HepG2 (cell line): Measurements from ENCODE around the gene BCAS3. TPM values are rescaled to one million over a fixed set of nuclear protein-coding genes. Genes with fewer than 3 reads are reported as not detected.

Experiments
- ATAD3A ChIP-seq: sonication (generic); formaldehyde crosslinking; IDR thresholded peaks from 2 replicates; pipeline ENCODE4 v1.4.0; 2020; ENCODE audit warnings: missing genetic modification reagents
- GABPB1 ChIP-seq: IDR thresholded peaks from 2 replicates; pipeline ENCODE4 v1.6.1; 2016; ENCODE audit warnings: mild to moderate bottlenecking, missing genetic modification reagents, moderate library complexity, missing compliant biosample characterization
- GATA4 ChIP-seq: sonication (generic); IDR thresholded peaks from 2 replicates; pipeline ENCODE4 v1.6.1; 2016; ENCODE audit warnings: antibody characterized with exemption, low read depth, borderline replicate concordance
- PPARG ChIP-seq: conservative IDR thresholded peaks from 2 replicates; pipeline ENCODE4 v1.6.1; 2016; ENCODE audit warnings: missing biosample characterization, missing genetic modification reagents
- SALL1 ChIP-seq: sonication (generic); formaldehyde crosslinking; IDR thresholded peaks from 2 replicates; pipeline ENCODE4 v1.8.0; 2022; ENCODE audit warnings: mild to moderate bottlenecking, missing genetic modification reagents
- TBX3 ChIP-seq: fragments of 450-650 bp; IDR thresholded peaks from 2 replicates; pipeline ENCODE4 v1.6.1; 2017; ENCODE audit warnings: antibody characterized with exemption, mild to moderate bottlenecking, inconsistent platforms, borderline replicate concordance
- TEAD3 ChIP-seq: optimal IDR thresholded peaks from 2 replicates; pipeline ENCODE3; 2016; ENCODE audit warnings: borderline replicate concordance
- ZNF12 ChIP-seq: sonication (generic); formaldehyde crosslinking; IDR thresholded peaks from 2 replicates; pipeline ENCODE4 v1.5.0; 2020; ENCODE audit warnings: missing genetic modification reagents
- ZNF230 ChIP-seq: sonication (generic); formaldehyde crosslinking; IDR thresholded peaks from 2 replicates; pipeline ENCODE4 v1.4.0; 2020; ENCODE audit warnings: mild to moderate bottlenecking, missing genetic modification reagents
- ZNF34 ChIP-seq: sonication (generic); formaldehyde crosslinking; IDR thresholded peaks from 2 replicates; pipeline ENCODE4 v1.4.0; 2020; ENCODE audit warnings: mild to moderate bottlenecking, missing genetic modification reagents, borderline replicate concordance
- ZNF567 ChIP-seq: sonication (generic); formaldehyde crosslinking; IDR thresholded peaks from 2 replicates; pipeline ENCODE4 v1.8.1; 2023; ENCODE audit warnings: mild to moderate bottlenecking, missing genetic modification reagents, borderline replicate concordance
- ZNF589 ChIP-seq: sonication (generic); formaldehyde crosslinking; conservative IDR thresholded peaks from 2 replicates; pipeline ENCODE4 v1.8.0; 2022; ENCODE audit warnings: mild to moderate bottlenecking, moderate library complexity, missing genetic modification reagents
- polyA plus RNA-seq, 8 experiments: library from polyadenylated mRNA; depleted of rRNA in 3 of 8; stranded (reverse) in 7 of 8; unstranded in 1 of 8; fragments of >200 nt; fragmentation: Illumina TruSeq in 4 of 8; extraction: Trizol in 4 of 8; gene quantifications; 2 replicates each; pipeline versions ENCODE4 v1.2.1 to v1.2.3, GENCODE V29; 2011 to 2016; ENCODE audit warnings: low read depth in 4 of 8, missing spikeins in 1 of 8, mixed read lengths in 1 of 8; ENCODE audit not compliant: insufficient read depth in 1 of 8
- total RNA-seq, 5 experiments: library from RNA; depleted of rRNA; stranded (reverse); fragments of >200 nt; fragmentation: Illumina TruSeq; extraction: Trizol; gene quantifications; 2 replicates each; pipeline ENCODE4 v1.2.3, GENCODE V29; 2016; ENCODE audit warnings: low read depth in 1 of 5
- TF ChIP-seq, protein P1 (sequence below): IDR thresholded peaks from 2 replicates; pipeline ENCODE4 v1.6.1; 2016; ENCODE audit warnings: missing biosample characterization, missing genetic modification reagents, low read depth
- TF ChIP-seq, protein P2 (sequence below): IDR thresholded peaks from 2 replicates; pipeline ENCODE4 v1.6.1; 2012; ENCODE audit warnings: inconsistent platforms
- TF ChIP-seq, protein P3 (sequence below): sonication (generic); formaldehyde crosslinking; IDR thresholded peaks from 2 replicates; pipeline ENCODE4 v1.5.1; 2020; ENCODE audit warnings: mild to moderate bottlenecking, missing genetic modification reagents, moderate library complexity
- TF ChIP-seq, protein P4 (sequence below), 2 experiments: sonication (generic) in 1 of 2; formaldehyde crosslinking in 1 of 2; IDR thresholded peaks; 2 replicates each; pipeline versions ENCODE4 v1.4.0 to v1.6.1; 2018 to 2020; ENCODE audit warnings: missing genetic modification reagents in 2 of 2, borderline replicate concordance in 1 of 2, low read depth in 1 of 2, mild to moderate bottlenecking in 1 of 2, missing biosample characterization in 1 of 2
- TF ChIP-seq, protein P5 (sequence below): sonication (generic); formaldehyde crosslinking; IDR thresholded peaks from 2 replicates; pipeline ENCODE4 v1.5.0; 2020; ENCODE audit warnings: missing genetic modification reagents, mild to moderate bottlenecking, borderline replicate concordance
- TF ChIP-seq, protein P6 (sequence below): sonication (generic); formaldehyde crosslinking; conservative IDR thresholded peaks from 2 replicates; pipeline ENCODE4 v1.4.0; 2020; ENCODE audit warnings: missing genetic modification reagents

Gene BCAS3
- total and polyA plus RNA-seq, 2 of the 13 experiments (the other 11 are each of a cell fraction or from before 2014, with no cell fraction given) = 10.7 to 11.2 TPM

DNA sequence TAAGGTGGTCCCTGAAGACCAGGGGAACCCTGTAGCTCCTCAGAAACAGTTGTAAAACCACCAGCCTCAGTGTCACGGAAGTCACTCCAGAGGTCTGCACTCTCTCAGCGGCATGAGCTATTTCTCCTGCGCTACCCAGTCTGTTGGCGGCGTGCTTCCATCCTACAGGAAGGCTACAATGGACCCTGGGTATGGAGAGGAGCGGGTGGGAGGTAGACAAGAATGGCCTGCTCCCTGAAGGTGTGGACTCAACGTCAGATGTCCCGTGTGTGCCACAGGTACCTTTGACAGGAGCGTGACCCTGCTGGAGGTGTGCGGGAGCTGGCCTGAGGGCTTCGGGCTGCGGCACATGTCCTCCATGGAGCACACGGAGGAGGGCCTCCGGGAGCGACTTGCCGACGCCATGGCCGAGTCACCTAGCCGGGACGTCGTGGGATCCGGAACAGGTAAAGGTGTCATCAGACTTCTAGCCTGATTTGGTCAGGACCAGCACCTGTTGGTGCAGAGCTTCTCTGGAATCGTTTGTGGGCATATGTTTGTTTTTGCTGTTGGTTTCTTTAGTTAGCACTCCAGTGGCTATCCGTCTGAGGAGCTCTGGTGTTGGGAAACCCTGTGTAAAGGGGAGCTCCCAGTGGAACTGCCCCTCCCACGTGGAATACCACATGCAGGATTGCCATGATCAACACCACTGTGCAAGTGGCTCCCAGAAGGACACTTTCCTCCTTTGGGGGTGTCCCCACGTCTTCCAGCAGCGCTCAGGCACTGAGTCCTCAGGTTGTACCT, 690.6 kb downstream of the BCAS3 start (continued):
- no peak for TF ChIP-seq TBX3
- TF ChIP-seq TEAD3 (CRISPR knock-in tag) = no peak
- TF ChIP-seq, protein P1, sequence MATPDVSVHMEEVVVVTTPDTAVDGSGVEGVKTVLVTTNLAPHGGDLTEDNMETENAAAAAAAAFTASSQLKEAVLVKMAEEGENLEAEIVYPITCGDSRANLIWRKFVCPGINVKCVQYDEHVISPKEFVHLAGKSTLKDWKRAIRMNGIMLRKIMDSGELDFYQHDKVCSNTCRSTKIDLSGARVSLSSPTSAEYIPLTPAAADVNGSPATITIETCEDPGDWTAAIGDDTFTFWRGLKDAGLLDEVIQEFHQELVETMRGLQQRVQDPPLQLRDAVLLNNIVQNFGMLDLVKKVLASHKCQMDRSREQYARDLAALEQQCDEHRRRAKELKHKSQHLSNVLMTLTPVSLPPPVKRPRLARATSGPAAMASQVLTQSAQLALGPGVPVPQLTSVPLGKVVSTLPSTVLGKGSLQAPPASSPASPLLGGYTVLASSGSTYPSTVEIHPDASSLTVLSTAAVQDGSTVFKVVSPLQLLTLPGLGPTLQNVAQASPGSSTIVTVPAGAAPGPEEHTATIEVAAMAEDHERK (CRISPR knock-in tag) = no peak
- no peak for TF ChIP-seq ZNF12 (CRISPR knock-in tag)
- TF ChIP-seq ZNF589 (CRISPR knock-in tag) = no peak
- TF ChIP-seq, protein P2, sequence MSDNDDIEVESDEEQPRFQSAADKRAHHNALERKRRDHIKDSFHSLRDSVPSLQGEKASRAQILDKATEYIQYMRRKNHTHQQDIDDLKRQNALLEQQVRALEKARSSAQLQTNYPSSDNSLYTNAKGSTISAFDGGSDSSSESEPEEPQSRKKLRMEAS = peak; percentile 47; the same call in 1 of the 2 replicates
- TF ChIP-seq, protein P3, sequence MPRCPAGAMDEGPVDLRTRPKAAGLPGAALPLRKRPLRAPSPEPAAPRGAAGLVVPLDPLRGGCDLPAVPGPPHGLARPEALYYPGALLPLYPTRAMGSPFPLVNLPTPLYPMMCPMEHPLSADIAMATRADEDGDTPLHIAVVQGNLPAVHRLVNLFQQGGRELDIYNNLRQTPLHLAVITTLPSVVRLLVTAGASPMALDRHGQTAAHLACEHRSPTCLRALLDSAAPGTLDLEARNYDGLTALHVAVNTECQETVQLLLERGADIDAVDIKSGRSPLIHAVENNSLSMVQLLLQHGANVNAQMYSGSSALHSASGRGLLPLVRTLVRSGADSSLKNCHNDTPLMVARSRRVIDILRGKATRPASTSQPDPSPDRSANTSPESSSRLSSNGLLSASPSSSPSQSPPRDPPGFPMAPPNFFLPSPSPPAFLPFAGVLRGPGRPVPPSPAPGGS (CRISPR knock-in tag) = no peak
- no peak for TF ChIP-seq GATA4
- no peak for TF ChIP-seq PPARG (CRISPR knock-in tag)
- TF ChIP-seq, protein P4, sequence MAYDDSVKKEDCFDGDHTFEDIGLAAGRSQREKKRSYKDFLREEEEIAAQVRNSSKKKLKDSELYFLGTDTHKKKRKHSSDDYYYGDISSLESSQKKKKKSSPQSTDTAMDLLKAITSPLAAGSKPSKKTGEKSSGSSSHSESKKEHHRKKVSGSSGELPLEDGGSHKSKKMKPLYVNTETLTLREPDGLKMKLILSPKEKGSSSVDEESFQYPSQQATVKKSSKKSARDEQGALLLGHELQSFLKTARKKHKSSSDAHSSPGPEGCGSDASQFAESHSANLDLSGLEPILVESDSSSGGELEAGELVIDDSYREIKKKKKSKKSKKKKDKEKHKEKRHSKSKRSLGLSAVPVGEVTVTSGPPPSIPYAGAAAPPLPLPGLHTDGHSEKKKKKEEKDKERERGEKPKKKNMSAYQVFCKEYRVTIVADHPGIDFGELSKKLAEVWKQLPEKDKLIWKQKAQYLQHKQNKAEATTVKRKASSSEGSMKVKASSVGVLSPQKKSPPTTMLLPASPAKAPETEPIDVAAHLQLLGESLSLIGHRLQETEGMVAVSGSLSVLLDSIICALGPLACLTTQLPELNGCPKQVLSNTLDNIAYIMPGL (CRISPR knock-in tag; IDR thresholded peaks at IDR 0.05; ENCODE audit: borderline replicate concordance in 1 of 2, low read depth in 1 of 2) = no peak
- 0 out of 2 replicates have a peak, but pooled peaks have one; percentile 7 for TF ChIP-seq SALL1 (CRISPR knock-in tag)
- TF ChIP-seq ZNF34 (CRISPR knock-in tag) = no peak
- TF ChIP-seq, protein P5, sequence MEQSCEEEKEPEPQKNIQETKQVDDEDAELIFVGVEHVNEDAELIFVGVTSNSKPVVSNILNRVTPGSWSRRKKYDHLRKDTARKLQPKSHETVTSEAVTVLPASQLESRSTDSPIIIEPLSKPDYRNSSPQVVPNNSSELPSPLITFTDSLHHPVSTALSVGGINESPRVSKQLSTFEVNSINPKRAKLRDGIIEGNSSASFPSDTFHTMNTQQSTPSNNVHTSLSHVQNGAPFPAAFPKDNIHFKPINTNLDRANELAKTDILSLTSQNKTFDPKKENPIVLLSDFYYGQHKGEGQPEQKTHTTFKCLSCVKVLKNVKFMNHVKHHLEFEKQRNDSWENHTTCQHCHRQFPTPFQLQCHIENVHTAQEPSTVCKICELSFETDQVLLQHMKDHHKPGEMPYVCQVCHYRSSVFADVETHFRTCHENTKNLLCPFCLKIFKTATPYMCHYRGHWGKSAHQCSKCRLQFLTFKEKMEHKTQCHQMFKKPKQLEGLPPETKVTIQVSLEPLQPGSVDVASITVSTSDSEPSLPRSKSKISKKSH (CRISPR knock-in tag) = 0 out of 2 replicates have a peak, but pooled peaks have one; percentile 44
- peak; percentile 33 for TF ChIP-seq GABPB1
- TF ChIP-seq, protein P6, sequence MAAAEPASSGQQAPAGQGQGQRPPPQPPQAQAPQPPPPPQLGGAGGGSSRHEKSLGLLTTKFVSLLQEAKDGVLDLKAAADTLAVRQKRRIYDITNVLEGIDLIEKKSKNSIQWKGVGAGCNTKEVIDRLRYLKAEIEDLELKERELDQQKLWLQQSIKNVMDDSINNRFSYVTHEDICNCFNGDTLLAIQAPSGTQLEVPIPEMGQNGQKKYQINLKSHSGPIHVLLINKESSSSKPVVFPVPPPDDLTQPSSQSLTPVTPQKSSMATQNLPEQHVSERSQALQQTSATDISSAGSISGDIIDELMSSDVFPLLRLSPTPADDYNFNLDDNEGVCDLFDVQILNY = no peak
- TF ChIP-seq ZNF567 (CRISPR knock-in tag) = no peak
- TF ChIP-seq ATAD3A (CRISPR knock-in tag) = no peak
- TF ChIP-seq ZNF230 (CRISPR knock-in tag) = no peak
